A549 (cell line): ENCODE results near the gene MRPL28.

Experiments
- CTCF ChIP-seq: fragments of >200 bp; sonication (Bioruptor Twin); formaldehyde crosslinking; IDR thresholded peaks from 3 replicates; pipeline ENCODE4 v1.5.1; 2016
- NR3C1 ChIP-seq: fragments of >200 bp; sonication (Bioruptor Twin); formaldehyde crosslinking; IDR thresholded peaks from 3 replicates; pipeline ENCODE4 v1.6.1; 2017

GRCh38 chr16:363110-363765 is 7.1 kb downstream of the MRPL28 start:
- TF ChIP-seq CTCF (no peak), NR3C1 (no peak)
